Stimulated activated naive CD8-positive, alpha-beta T cell treated with anti-CD3 and anti-CD28 coated beads, Interleukin-15, Interleukin-2, amounts not matched to agents 100 ng/mL and 50 ng/mL, for 24 hours (primary cell): Measurements from ENCODE around the gene TXNDC17.
"Not testable (repeated sequence)": the region's sequence is repeated elsewhere in the genome, so short reads cannot be mapped to it uniquely, and the experiment has no call there.

Experiments
- H3K27ac Mint-ChIP-seq: one replicate; pipeline ENCODE4 v1.8.0; 2021; ENCODE audit warnings: mild to moderate bottlenecking, mixed read lengths
- H3K27me3 Mint-ChIP-seq: one replicate; pipeline ENCODE4 v1.8.0; 2021; ENCODE audit warnings: mixed read lengths
- H3K36me3 Mint-ChIP-seq: one replicate; pipeline ENCODE4 v1.8.0; 2021; ENCODE audit warnings: low read depth, mixed read lengths
- H3K4me1 Mint-ChIP-seq: one replicate; pipeline ENCODE4 v1.8.0; 2021; ENCODE audit warnings: low read depth, mixed read lengths
- H3K4me3 Mint-ChIP-seq: one replicate; pipeline ENCODE4 v1.8.0; 2021; ENCODE audit warnings: mild to moderate bottlenecking, mixed read lengths
- H3K9me3 Mint-ChIP-seq: one replicate; pipeline ENCODE4 v1.8.0; 2021; ENCODE audit warnings: mixed read lengths

The TXNDC17 gene

DNA sequence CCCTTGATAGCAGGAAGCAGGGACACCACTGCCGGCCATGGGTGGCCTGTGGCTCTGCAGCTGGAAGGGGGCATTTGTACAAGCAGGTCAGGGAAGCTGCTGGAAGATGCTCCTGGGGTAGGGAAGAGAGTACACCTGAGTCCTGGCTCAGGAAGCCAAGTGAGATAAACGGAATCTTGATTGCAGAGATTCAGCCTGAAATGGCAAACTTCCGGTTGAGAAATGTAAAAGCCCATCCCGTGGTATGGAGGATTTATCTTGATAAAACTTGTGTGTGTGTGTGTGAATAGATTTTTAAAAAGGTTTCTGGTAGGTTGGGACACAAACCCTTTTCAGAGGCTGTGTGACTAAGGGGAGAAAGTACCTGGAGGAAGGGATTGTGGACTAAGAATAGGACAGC, 40.3 kb downstream of the TXNDC17 start:
- H3K27ac Mint-ChIP-seq, result no peak overlapping the region

DNA sequence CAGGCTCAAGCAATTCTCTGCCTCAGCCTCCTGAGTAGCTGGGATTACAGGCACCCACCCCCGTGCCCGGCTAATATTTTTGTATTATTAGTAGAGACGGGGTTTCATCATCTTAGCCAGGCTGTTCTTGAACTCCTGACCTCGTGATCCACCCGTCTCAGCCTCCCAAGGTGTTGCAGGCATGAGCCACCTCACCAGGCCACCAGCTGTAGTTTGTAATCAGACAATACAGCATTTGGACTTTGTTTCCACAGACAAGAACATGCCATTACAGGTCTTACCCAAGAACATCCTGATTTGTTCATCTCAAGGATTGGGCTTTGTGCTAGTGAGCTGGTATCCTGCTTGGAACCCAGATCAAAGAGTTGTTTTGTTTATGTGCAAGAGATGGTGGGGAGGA, 40.8 kb downstream of the TXNDC17 start:
- Mint-ChIP-seq H3K4me3 (no peak overlapping the region), H3K9me3 (no peaks in the 10 kb centered on the region), H3K36me3 (no peaks in the 10 kb centered on the region), H3K27me3 (peaks cover 40% of the 10 kb centered on the region), H3K27ac (no peak overlapping the region), H3K4me1 (peaks cover 7% of the 10 kb centered on the region)

More for the DNA sequence above, 40.3 kb downstream of the TXNDC17 start:
- no peaks in the 10 kb centered on the region for H3K9me3 Mint-ChIP-seq
- H3K27me3 Mint-ChIP-seq, result peaks cover 38% of the 10 kb centered on the region
- H3K4me1 Mint-ChIP-seq, result peaks cover 7% of the 10 kb centered on the region
- no peaks in the 10 kb centered on the region for H3K36me3 Mint-ChIP-seq
- H3K4me3 Mint-ChIP-seq, result no peak overlapping the region

DNA sequence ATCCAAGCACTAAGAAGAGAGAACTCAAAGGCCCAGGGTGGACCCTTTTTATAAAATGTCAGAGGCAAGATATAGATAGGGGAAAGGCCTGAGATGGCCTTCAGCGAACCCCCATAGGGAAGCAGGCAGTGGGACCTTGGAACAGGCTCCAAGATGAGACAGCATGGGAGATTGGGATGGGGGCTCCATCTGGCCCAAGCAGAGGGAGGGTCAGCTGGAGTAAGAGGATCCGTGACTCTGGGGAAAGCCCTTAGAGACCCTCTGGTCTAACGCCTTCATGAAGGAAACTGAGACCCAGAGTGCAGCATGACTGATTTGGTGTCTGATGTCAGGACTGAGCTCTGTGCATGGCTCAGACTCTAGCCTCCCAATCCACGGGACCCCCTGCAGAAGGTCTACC, 41.5 kb downstream of the TXNDC17 start:
- Mint-ChIP-seq H3K4me3 (no peak overlapping the region), H3K4me1 (peaks cover 4% of the 10 kb centered on the region), H3K9me3 (no peaks in the 10 kb centered on the region), H3K27ac (no peak overlapping the region), H3K27me3 (peaks cover 40% of the 10 kb centered on the region), H3K36me3 (no peaks in the 10 kb centered on the region)

DNA sequence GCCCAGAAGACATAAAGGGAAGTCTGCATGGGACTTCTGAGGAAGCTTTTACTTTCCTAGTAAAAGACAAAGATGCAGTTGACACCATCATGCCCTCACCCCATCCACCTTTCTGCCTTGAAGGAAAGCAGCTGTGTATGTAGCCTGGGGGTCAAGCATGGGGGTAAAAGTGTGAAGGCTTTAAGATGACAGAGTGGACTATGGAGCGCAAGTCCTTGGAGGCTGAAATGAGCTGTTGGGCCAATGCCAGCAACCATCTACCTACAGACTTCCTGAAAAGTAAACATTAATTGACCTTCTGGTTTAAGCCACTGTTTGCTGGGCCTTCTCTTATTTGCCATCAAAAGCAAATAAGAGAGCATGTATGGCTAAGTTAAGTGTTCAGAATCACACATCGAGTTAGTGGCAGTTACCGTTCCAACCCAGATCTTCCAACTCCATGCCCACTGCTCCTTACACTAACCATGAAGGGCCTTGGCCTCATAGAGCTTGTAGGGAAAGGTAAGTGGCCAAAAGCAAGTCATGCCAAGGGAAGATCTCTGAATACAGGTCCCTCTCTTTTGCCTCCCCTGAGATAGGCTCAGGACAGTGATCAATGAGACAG, 42.3 kb downstream of the TXNDC17 start:
- Mint-ChIP-seq H3K27me3 (peaks cover 37% of the 10 kb centered on the region), H3K9me3 (no peaks in the 10 kb centered on the region), H3K4me1 (no peaks in the 10 kb centered on the region), H3K27ac (no peak overlapping the region), H3K4me3 (no peak overlapping the region), H3K36me3 (no peaks in the 10 kb centered on the region)

DNA sequence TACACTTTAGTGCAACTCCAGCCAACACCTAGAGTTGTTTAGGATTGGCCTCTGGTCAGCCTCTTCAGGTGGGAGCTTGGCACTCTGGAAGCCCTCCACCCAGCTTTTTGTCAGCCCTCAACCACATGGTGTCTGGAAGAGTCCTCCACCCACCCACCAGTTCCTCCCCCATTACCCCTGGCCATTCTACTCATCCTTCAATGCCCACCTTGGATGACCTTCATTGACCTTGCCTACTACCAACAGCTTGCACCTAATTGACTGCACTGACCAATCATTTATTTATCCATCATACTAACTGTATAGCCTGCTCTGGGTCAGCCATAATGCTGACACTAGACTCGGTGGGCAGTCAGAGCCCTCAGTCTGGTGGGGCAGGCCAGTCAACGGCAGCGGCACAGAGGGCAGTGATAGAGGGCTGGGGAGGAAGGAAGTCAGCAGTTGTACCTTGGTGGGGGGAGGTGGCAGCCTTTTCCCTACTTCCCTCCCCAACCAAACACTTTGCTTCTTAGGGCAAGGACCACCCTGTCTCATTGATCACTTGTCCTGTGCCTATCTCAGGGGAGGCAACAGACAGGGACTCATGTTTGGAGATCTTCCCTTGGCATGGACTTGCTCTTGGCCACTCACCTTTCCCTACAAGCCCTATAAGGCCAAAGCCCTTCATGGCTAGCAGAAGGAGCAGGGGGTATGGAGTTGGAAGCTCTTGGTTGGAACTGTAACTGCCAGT, 43.0 kb downstream of the TXNDC17 start:
- H3K9me3 Mint-ChIP-seq, result no peaks in the 10 kb centered on the region
- no peak overlapping the region for H3K4me3 Mint-ChIP-seq
- H3K27ac Mint-ChIP-seq, result no peak overlapping the region
- H3K4me1 Mint-ChIP-seq, result no peaks in the 10 kb centered on the region
- H3K36me3 Mint-ChIP-seq, result no peaks in the 10 kb centered on the region
- peaks cover 30% of the 10 kb centered on the region for H3K27me3 Mint-ChIP-seq

DNA sequence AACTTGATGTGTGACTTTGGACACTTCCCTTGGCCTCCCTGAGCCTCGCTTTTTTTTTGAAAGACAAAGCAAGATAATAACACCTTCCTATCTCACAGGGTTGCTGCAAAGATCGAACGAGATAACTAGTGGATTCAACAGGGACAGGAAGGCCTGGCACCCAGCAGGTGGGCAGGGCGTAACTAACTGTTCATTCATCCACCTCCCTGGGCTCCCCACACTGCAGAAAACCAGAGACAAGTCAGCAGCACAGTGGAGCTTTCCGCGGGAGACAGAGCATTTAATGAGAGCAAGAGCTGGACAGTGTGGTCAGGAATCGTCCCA, 43.6 kb downstream of the TXNDC17 start:
- H3K4me1 Mint-ChIP-seq, result no peaks in the 10 kb centered on the region
- peaks cover 28% of the 10 kb centered on the region for H3K27me3 Mint-ChIP-seq

DNA sequence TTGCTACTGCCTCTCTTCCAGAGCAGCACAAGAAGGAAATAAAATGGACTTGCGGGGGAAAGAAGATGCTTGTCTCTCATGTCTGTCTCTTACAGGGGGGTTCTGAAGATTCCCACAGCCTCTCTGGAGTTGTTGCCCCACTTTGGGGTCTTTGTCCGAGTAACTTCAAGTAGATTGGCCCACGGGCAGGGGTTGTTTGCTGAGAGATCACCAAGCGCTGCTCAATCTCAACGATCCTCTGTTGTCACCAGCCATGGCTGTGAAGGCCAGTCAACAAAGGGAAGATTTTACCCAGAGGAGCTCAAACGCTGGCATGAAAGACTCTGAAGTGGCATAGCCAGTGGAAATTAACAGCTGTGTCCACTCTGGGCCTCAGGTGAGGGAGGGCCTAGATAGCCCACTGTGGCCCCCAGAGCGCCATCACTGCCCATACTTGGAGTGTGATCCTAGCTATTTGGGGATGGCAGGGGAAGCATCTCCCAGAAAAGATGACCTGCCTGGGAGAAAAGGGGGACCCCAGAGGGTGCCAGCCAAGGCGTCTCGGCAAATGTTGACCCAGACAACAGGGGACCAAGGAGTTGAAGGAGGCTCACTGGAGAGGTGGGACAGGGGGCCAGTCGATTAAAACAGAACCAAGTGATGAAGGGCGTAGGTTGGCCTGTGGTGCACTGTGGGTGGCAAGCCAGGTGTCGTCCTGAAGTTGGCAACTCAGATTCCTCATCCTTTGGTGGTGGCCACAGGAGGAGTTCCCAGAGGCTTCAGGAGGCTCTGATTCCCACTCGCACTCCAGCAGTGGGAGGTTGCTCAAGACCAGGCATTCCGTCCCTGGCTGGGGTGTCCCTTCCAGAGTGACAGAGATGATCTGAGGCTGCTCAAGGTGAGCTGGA, 44.3 kb downstream of the TXNDC17 start:
- Mint-ChIP-seq H3K36me3 (no peaks in the 10 kb centered on the region), H3K27ac (no peak overlapping the region), H3K27me3 (peaks cover 28% of the 10 kb centered on the region), H3K9me3 (no peaks in the 10 kb centered on the region), H3K4me1 (no peaks in the 10 kb centered on the region), H3K4me3 (no peak overlapping the region)

More for the DNA sequence above, 43.6 kb downstream of the TXNDC17 start:
- Mint-ChIP-seq H3K36me3 (no peaks in the 10 kb centered on the region), H3K9me3 (no peaks in the 10 kb centered on the region), H3K27ac (no peak overlapping the region), H3K4me3 (no peak overlapping the region)

DNA sequence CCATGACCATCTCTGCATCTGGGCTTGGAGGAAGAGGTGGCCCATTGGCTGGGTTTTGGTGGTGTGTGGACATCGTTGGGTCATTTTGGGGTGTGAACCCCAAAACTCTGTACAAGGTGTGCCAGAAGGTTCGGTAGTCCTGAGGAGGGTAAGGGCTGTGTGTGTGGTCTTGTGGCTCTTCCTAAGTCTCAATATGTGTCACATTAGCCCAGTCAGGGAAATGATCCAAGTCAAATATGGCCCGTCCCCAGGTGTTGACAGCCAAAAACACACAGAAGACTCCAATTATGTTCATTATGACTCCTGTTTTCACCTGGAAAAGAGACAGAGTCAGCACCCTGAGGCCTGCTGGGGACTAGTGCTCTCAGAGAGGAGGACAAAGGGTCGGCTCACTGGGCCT, 45.2 kb downstream of the TXNDC17 start:
- Mint-ChIP-seq H3K27ac (no peak overlapping the region), H3K27me3 (peaks cover 26% of the 10 kb centered on the region), H3K4me1 (no peaks in the 10 kb centered on the region), H3K4me3 (no peak overlapping the region), H3K9me3 (no peaks in the 10 kb centered on the region), H3K36me3 (no peaks in the 10 kb centered on the region)

DNA sequence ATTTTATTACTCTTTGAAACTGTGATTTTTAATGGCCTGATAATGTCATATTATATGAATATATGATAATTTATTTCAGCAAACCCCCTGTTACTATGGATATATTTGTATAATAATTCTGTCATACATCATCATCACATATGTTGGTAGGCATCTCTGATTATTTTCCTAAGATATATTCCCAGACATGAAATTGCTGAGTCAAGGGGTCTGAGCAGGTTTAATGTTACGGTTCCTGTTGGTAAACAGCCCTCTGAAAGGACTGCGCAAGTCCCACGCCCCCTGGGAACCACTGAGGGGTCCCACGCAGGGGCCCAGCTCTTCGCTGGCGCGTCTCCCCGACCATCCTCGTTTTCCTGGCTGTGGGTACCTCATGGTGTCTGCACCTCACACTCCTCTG, 48.1 kb downstream of the TXNDC17 start:
- no peaks in the 10 kb centered on the region for H3K9me3 Mint-ChIP-seq
- H3K27me3 Mint-ChIP-seq, result peaks cover 23% of the 10 kb centered on the region
- H3K4me1 Mint-ChIP-seq, result no peaks in the 10 kb centered on the region
- no peak overlapping the region for H3K27ac Mint-ChIP-seq
- no peak overlapping the region for H3K4me3 Mint-ChIP-seq
- no peaks in the 10 kb centered on the region for H3K36me3 Mint-ChIP-seq

DNA sequence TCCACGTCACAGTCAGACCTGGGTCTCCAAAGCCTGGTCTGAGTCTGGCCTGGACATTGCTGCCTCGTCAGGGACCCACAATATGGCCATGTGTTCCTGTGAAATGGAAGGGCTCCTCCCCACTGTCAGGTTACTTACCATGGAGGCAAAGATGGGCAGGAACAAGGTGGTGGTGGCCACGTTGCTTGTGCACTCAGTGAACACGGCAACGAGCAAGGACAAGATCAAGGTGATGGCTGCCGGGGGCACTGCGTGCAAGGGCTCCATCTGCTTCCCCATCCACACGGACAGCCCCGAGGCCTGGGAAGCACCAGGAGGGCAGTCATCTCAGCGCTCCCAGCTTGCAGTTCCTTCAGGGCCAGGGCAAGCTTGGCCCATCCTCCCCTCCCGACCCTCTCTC, 49.8 kb downstream of the TXNDC17 start:
- H3K4me3 Mint-ChIP-seq, result no peak overlapping the region
- H3K9me3 Mint-ChIP-seq, result no peaks in the 10 kb centered on the region
- H3K27ac Mint-ChIP-seq, result no peak overlapping the region
- H3K36me3 Mint-ChIP-seq, result no peaks in the 10 kb centered on the region
- no peaks in the 10 kb centered on the region for H3K4me1 Mint-ChIP-seq
- H3K27me3 Mint-ChIP-seq, result peaks cover 29% of the 10 kb centered on the region

DNA sequence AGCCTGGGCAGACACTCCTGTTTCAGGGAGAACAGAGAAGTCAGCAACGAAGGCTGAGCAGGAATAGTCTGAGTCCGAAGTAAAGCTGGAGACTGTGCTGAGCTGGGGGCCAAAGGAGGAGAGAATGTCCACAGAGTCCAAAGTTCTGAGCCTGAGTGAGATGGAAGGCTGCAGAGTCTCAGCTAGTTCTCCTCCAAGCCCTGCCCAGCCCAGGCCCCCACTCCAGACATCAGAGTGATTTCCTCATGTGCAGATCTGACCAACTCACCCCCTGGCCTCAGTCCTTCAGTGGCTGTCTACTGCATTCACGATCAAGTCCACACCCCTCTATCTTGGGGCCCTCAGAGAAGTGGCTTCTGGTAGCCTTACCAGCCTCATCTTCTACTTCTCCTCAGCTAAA, 50.7 kb downstream of the TXNDC17 start:
- Mint-ChIP-seq H3K27me3 (peaks cover 30% of the 10 kb centered on the region), H3K27ac (no peak overlapping the region), H3K4me1 (no peaks in the 10 kb centered on the region), H3K4me3 (no peak overlapping the region), H3K36me3 (no peaks in the 10 kb centered on the region), H3K9me3 (no peaks in the 10 kb centered on the region)

DNA sequence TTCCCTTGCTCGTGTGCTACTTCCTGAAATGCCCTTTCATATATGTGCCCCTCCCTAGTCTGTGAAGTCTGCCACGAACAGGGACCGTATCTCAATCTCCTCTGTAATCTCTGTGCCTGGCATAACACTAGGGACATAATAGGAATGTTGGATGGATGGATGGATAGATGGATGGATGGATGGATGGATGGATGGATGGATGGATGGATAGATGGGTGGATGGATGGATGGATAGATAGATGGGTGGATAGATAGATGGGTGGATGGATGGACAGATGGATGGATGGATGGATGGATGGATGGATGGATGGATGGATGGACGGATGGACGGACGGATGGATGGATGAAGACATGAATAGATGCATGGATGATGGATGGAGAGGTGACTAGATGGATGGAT, 51.1 kb downstream of the TXNDC17 start:
- H3K27ac Mint-ChIP-seq, H3K4me1 Mint-ChIP-seq, H3K4me3 Mint-ChIP-seq, H3K9me3 Mint-ChIP-seq, H3K36me3 Mint-ChIP-seq: not testable (repeated sequence)
- peaks cover 30% of the 10 kb centered on the region for H3K27me3 Mint-ChIP-seq
